Stomach (tissue), 4 donors: ENCODE measurements around the gene NPS.

Source experiments
- CTCF ChIP-seq, 7 experiments: fragments of 450-650 bp in 4 of 7; fragments of 200-600 bp in 3 of 7; sonication (generic) in 3 of 7; IDR thresholded peaks; one replicate each; pipeline ENCODE4 v1.5.1; 2016 to 2019; ENCODE audit warnings: antibody characterized with exemption in 7 of 7, control low read depth in 2 of 7, mild to moderate bottlenecking in 1 of 7
- POLR2A ChIP-seq, 4 donors: fragments of 450-650 bp; IDR thresholded peaks; one replicate each; pipeline ENCODE4 v1.6.1; 2016; ENCODE audit warnings: antibody characterized with exemption in 4 of 4, control low read depth in 2 of 4, mild to moderate bottlenecking in 1 of 4, moderate library complexity in 1 of 4

- TF ChIP-seq POLR2A (IDR thresholded peaks at IDR 0.05) (no peak), CTCF (IDR thresholded peaks at IDR 0.05) (no peak)
Measured at GRCh38 chr10:127556916-127557315, 7.8 kb downstream of the NPS start.
